Common myeloid progenitor, CD34-positive (primary cell): Measurements from ENCODE around the gene CYP27B1.
A peak's percentile ranks its signal among the peaks of the same experiment; 100 is the strongest.

Experiments
- CTCF ChIA-PET: fragments of 350-600 bp; sonication (Branson Sonifier 250); formaldehyde crosslinking; loops from one replicate; lab custom pipeline; 2021; ENCODE audit warnings: antibody characterized with exemption; lab: Charles Lee
- POLR2A ChIA-PET: fragments of 350-600 bp; sonication (Branson Sonifier 250); formaldehyde crosslinking; loops from one replicate; lab custom pipeline; 2021; ENCODE audit warnings: antibody characterized with exemption; lab: Charles Lee
- DNase-seq, 3 donors: peaks; one replicate each; pipeline versions ENCODE4 v3.0.0 to v3.0.0-alpha.2; 2013
- H3K27ac ChIP-seq, 2 experiments: 1 replicate in 1 of 2; 2 replicates in 1 of 2; pipeline ENCODE4 v1.7.0; 2013; ENCODE audit warnings: inconsistent platforms in 2 of 2, low read length in 2 of 2, mild to moderate bottlenecking in 2 of 2, low read depth in 1 of 2, moderate library complexity in 1 of 2; ENCODE audit not compliant: severe bottlenecking in 2 of 2, insufficient read depth in 1 of 2, poor library complexity in 1 of 2
- H3K27me3 ChIP-seq, 5 experiments: replicated peaks in 2 of 5; 1 replicate in 3 of 5; 2 replicates in 2 of 5; pipeline versions ENCODE4 v1.6.1 to v1.7.0; 2013; ENCODE audit warnings: low read length in 4 of 5, mild to moderate bottlenecking in 2 of 5, moderate library complexity in 2 of 5, inconsistent platforms in 1 of 5; ENCODE audit not compliant: insufficient read depth in 5 of 5, control insufficient read depth in 4 of 5
- H3K36me3 ChIP-seq, 4 experiments: 1 replicate in 2 of 4; 2 replicates in 2 of 4; pipeline versions ENCODE4 v1.6.1 to v1.7.0; 2013; ENCODE audit warnings: low read length in 3 of 4, control low read depth in 1 of 4, mild to moderate bottlenecking in 1 of 4; ENCODE audit not compliant: control insufficient read depth in 4 of 4, insufficient read depth in 4 of 4
- H3K4me1 ChIP-seq, 4 experiments: 1 replicate in 3 of 4; 2 replicates in 1 of 4; pipeline versions ENCODE4 v1.6.1 to v1.7.1; 2013; ENCODE audit warnings: low read length in 3 of 4, mild to moderate bottlenecking in 3 of 4, control low read depth in 1 of 4, inconsistent platforms in 1 of 4, moderate library complexity in 1 of 4; ENCODE audit not compliant: control insufficient read depth in 4 of 4, insufficient read depth in 4 of 4; ENCODE audit errors: control extremely low read depth in 1 of 4
- H3K4me3 ChIP-seq, 7 experiments: 1 replicate in 4 of 7; 2 replicates in 3 of 7; pipeline versions ENCODE4 v1.5.1 to v1.7.0; 2013; ENCODE audit warnings: mild to moderate bottlenecking in 7 of 7, low read length in 6 of 7, moderate library complexity in 6 of 7, inconsistent platforms in 2 of 7, low read depth in 2 of 7, control low read depth in 1 of 7; ENCODE audit not compliant: insufficient read depth in 4 of 7, control insufficient read depth in 1 of 7; ENCODE audit errors: extremely low read depth in 1 of 7
- H3K9me3 ChIP-seq, 5 experiments: 1 replicate in 4 of 5; 2 replicates in 1 of 5; pipeline versions ENCODE4 v1.6.1 to v1.7.1; 2013; ENCODE audit warnings: low read length in 4 of 5, mild to moderate bottlenecking in 2 of 5, inconsistent platforms in 1 of 5, low read depth in 1 of 5, moderate library complexity in 1 of 5; ENCODE audit not compliant: control insufficient read depth in 4 of 5, insufficient read depth in 2 of 5; ENCODE audit errors: control extremely low read depth in 1 of 5
- WGBS: methylation state at CpG from one replicate; pipeline ENCODE4 v1.1.5; 2013; ENCODE audit not compliant: insufficient coverage; 5-methylcytosine and 5-hydroxymethylcytosine counted together

The CYP27B1 gene

GRCh38 chr12:57758552-57759359 is 8.1 kb downstream of the CYP27B1 start:
- H3K9me3 ChIP-seq: no peaks in the 10 kb centered on the region
- H3K4me3 ChIP-seq: no peak overlapping the region
- no peak for DNase-seq
- H3K27ac ChIP-seq: no peak overlapping the region
- H3K27me3 ChIP-seq: peaks cover 0 to 12% (median 8%) of the 10 kb centered on the region in 5 experiments
- H3K36me3 ChIP-seq: peaks cover 0 to 16% (median 7%) of the 10 kb centered on the region in 4 experiments
- CTCF ChIA-PET: interaction anchor here (1.0 to 7.4 kb wide), 13 partner anchors 9 to 146 kb away, joined by 3 to 74 read pairs (median 5); partner anchors contain the start of genes CTDSP2, CYP27B1, EEF1AKMT3 and METTL1
- POLR2A ChIA-PET: interaction anchor here (1.3 kb wide), 1 partner anchor 14 kb away, joined by 3 read pairs; the partner anchor contains the start of gene TSPAN31
- WGBS: 95% methylated on average over 13 of the region's 25 CpGs
- H3K4me1 ChIP-seq: peaks cover 8 to 24% (median 24%) of the 10 kb centered on the region in 4 experiments

- no peak for DNase-seq
- Histone ChIP-seq H3K9me3 (no peaks in the 10 kb centered on the region), H3K27me3 (peaks cover 0 to 5% (median 0%) of the 10 kb centered on the region in 5 experiments), H3K4me1 (peaks cover 10 to 34% (median 30%) of the 10 kb centered on the region in 4 experiments), H3K27ac (no peak overlapping the region), H3K36me3 (peaks cover 0 to 16% (median 7%) of the 10 kb centered on the region in 4 experiments), H3K4me3 (no peak overlapping the region)
- WGBS: 97% methylated on average over 3 of the region's 4 CpGs
- POLR2A ChIA-PET: no interaction called here
- CTCF ChIA-PET: interaction anchor here (1.4 to 3.0 kb wide), 4 partner anchors 8 to 27 kb away, joined by 4 to 43 read pairs (median 10); partner anchors contain the start of gene CYP27B1
These were observed 9.1 kb downstream of the CYP27B1 start for GRCh38 chr12:57757771-57758170.

GRCh38 chr12:57756406-57757341 is 10.2 kb downstream of the CYP27B1 start:
- Histone ChIP-seq H3K9me3 (no peaks in the 10 kb centered on the region), H3K27me3 (peaks cover 0 to 5% (median 0%) of the 10 kb centered on the region in 5 experiments), H3K4me1 (peaks cover 13 to 39% (median 36%) of the 10 kb centered on the region in 4 experiments), H3K36me3 (peaks cover 0 to 16% (median 7%) of the 10 kb centered on the region in 4 experiments), H3K4me3 (peak overlapping the region in 6 of 7 experiments; percentile 59 to 83 (median 71)), H3K27ac (no peak overlapping the region)
- POLR2A ChIA-PET: interaction anchor here (0.9 to 1.0 kb wide), 3 partner anchors 15 to 78 kb away, joined by 3 read pairs; partner anchors contain the start of genes EEF1AKMT3 and METTL1
- CTCF ChIA-PET: interaction anchor here (0.7 to 3.0 kb wide), 24 partner anchors 9 to 271 kb away, joined by 3 to 43 read pairs (median 4); partner anchors contain the start of genes CYP27B1, TSFM and TSPAN31
- WGBS: 32% methylated on average over 16 of the region's 22 CpGs
- DNase-seq: peak; percentile 69 to 81 (median 77)

GRCh38 chr12:57755454-57756372 is 11.2 kb downstream of the CYP27B1 start:
- H3K27me3 ChIP-seq: peaks cover 0 to 4% (median 0%) of the 10 kb centered on the region in 5 experiments
- H3K36me3 ChIP-seq: peaks cover 0 to 16% (median 11%) of the 10 kb centered on the region in 4 experiments
- H3K4me1 ChIP-seq: peaks cover 17 to 48% (median 46%) of the 10 kb centered on the region in 4 experiments
- POLR2A ChIA-PET: interaction anchor here (0.9 to 1.9 kb wide), 2 partner anchors 17 to 79 kb away, joined by 3 to 6 read pairs; partner anchors contain the start of genes EEF1AKMT3 and METTL1
- 0% methylated on average over 57 of the region's 76 CpGs for WGBS
- CTCF ChIA-PET: interaction anchor here (1.0 to 3.0 kb wide), 17 partner anchors 10 to 270 kb away, joined by 3 to 43 read pairs (median 4); partner anchors contain the start of genes CYP27B1, TSFM and TSPAN31
- no peaks in the 10 kb centered on the region for H3K9me3 ChIP-seq
- peak overlapping the region; percentile 59 to 83 (median 68) for H3K4me3 ChIP-seq
- peak overlapping the region in 1 of 2 experiments; percentile 49 for H3K27ac ChIP-seq
- no peak for DNase-seq

GRCh38 chr12:57755194-57755453 is 11.8 kb downstream of the CYP27B1 start:
- H3K4me3 ChIP-seq: peak overlapping the region; percentile 43 to 84 (median 68)
- DNase-seq: no peak
- H3K36me3 ChIP-seq: peaks cover 2 to 22% (median 16%) of the 10 kb centered on the region in 4 experiments
- H3K4me1 ChIP-seq: peaks cover 18 to 53% (median 48%) of the 10 kb centered on the region in 4 experiments
- WGBS: 0% methylated on average over 6 of the region's 34 CpGs
- ChIA-PET CTCF (interaction anchor here (3.0 kb wide), 1 partner anchor 11 kb away, joined by 43 read pairs; the partner anchor contains the start of gene CYP27B1), POLR2A (interaction anchor here (1.9 kb wide), 1 partner anchor 17 kb away, joined by 6 read pairs; the partner anchor contains the start of genes EEF1AKMT3 and METTL1)
- H3K9me3 ChIP-seq: no peaks in the 10 kb centered on the region
- no peak overlapping the region for H3K27ac ChIP-seq
- peaks cover 0 to 4% (median 0%) of the 10 kb centered on the region in 5 experiments for H3K27me3 ChIP-seq
